ENCODE data around the gene MTA1.

DNA sequence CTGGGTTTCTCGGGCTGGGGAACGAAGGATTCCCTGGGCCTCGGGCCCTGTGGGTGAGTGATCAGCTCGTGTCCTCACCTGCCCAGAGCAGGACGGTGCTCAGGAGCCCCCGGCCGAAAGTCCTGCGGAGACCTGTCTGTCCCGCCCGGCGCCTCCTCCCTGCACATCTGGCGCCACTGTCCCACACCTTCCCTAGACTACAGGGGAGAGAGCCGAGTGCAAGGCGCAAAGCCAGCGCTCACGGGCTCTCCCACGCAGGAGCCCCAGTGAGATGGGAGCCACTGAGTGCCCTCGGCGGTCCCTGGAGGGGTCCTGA is 34.3 kb upstream of the MTA1 start:
- TF ChIP-seq, protein P1, sequence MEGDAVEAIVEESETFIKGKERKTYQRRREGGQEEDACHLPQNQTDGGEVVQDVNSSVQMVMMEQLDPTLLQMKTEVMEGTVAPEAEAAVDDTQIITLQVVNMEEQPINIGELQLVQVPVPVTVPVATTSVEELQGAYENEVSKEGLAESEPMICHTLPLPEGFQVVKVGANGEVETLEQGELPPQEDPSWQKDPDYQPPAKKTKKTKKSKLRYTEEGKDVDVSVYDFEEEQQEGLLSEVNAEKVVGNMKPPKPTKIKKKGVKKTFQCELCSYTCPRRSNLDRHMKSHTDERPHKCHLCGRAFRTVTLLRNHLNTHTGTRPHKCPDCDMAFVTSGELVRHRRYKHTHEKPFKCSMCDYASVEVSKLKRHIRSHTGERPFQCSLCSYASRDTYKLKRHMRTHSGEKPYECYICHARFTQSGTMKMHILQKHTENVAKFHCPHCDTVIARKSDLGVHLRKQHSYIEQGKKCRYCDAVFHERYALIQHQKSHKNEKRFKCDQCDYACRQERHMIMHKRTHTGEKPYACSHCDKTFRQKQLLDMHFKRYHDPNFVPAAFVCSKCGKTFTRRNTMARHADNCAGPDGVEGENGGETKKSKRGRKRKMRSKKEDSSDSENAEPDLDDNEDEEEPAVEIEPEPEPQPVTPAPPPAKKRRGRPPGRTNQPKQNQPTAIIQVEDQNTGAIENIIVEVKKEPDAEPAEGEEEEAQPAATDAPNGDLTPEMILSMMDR (IDR thresholded peaks at IDR 0.05 in 2 of 3, conservative IDR thresholded peaks at IDR 0.05 in 1 of 3; ENCODE audit: control insufficient read depth in 2 of 3, extremely low read depth in 1 of 3, insufficient read depth in 1 of 3, low read depth in 3 of 3, low read length in 3 of 3), result no peak
- TF ChIP-seq BHLHE40 (IDR thresholded peaks at IDR 0.05; ENCODE audit: borderline replicate concordance in 1 of 2, low read depth in 2 of 2, low read length in 1 of 2), result no peak
- TF ChIP-seq, protein P2, sequence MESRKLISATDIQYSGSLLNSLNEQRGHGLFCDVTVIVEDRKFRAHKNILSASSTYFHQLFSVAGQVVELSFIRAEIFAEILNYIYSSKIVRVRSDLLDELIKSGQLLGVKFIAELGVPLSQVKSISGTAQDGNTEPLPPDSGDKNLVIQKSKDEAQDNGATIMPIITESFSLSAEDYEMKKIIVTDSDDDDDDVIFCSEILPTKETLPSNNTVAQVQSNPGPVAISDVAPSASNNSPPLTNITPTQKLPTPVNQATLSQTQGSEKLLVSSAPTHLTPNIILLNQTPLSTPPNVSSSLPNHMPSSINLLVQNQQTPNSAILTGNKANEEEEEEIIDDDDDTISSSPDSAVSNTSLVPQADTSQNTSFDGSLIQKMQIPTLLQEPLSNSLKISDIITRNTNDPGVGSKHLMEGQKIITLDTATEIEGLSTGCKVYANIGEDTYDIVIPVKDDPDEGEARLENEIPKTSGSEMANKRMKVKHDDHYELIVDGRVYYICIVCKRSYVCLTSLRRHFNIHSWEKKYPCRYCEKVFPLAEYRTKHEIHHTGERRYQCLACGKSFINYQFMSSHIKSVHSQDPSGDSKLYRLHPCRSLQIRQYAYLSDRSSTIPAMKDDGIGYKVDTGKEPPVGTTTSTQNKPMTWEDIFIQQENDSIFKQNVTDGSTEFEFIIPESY (IDR thresholded peaks at IDR 0.05), result no peak
- TF ChIP-seq, protein P3, sequence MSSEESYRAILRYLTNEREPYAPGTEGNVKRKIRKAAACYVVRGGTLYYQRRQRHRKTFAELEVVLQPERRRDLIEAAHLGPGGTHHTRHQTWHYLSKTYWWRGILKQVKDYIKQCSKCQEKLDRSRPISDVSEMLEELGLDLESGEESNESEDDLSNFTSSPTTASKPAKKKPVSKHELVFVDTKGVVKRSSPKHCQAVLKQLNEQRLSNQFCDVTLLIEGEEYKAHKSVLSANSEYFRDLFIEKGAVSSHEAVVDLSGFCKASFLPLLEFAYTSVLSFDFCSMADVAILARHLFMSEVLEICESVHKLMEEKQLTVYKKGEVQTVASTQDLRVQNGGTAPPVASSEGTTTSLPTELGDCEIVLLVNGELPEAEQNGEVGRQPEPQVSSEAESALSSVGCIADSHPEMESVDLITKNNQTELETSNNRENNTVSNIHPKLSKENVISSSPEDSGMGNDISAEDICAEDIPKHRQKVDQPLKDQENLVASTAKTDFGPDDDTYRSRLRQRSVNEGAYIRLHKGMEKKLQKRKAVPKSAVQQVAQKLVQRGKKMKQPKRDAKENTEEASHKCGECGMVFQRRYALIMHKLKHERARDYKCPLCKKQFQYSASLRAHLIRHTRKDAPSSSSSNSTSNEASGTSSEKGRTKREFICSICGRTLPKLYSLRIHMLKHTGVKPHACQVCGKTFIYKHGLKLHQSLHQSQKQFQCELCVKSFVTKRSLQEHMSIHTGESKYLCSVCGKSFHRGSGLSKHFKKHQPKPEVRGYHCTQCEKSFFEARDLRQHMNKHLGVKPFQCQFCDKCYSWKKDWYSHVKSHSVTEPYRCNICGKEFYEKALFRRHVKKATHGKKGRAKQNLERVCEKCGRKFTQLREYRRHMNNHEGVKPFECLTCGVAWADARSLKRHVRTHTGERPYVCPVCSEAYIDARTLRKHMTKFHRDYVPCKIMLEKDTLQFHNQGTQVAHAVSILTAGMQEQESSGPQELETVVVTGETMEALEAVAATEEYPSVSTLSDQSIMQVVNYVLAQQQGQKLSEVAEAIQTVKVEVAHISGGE (CRISPR knock-in tag; IDR thresholded peaks at IDR 0.05), result no peak
- TF ChIP-seq, protein P4, sequence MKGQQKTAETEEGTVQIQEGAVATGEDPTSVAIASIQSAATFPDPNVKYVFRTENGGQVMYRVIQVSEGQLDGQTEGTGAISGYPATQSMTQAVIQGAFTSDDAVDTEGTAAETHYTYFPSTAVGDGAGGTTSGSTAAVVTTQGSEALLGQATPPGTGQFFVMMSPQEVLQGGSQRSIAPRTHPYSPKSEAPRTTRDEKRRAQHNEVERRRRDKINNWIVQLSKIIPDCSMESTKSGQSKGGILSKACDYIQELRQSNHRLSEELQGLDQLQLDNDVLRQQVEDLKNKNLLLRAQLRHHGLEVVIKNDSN (IDR thresholded peaks at IDR 0.05; ENCODE audit: borderline replicate concordance, extremely low read length, insufficient read depth, low read depth, low read length), result no peak
- no peak for TF ChIP-seq TAF1 (IDR thresholded peaks at IDR 0.05; ENCODE audit: borderline replicate concordance, low read depth, low read length)
